Activated CD8-positive, alpha-beta T cell treated with anti-CD3 and anti-CD28 coated beads for 36 hours (primary cell): ENCODE results near the gene TADA2A. TPM values are rescaled to one million over a fixed set of nuclear protein-coding genes. Genes with fewer than 3 reads are reported as not detected.

Source experiments
- ATAC-seq: fragments of 200-7000 bp; cut with Tn5 transposase; one replicate; pipeline ENCODE4 v1.10.0; 2021; ENCODE audit warnings: mild to moderate bottlenecking, moderate library complexity
- CTCF ChIA-PET: fragments of 350-600 bp; sonication (Branson Sonifier 250); formaldehyde crosslinking; loops from one replicate; lab custom pipeline; 2021; ENCODE audit warnings: antibody characterized with exemption; lab: Charles Lee
- POLR2A ChIA-PET: fragments of 350-600 bp; sonication (Branson Sonifier 250); formaldehyde crosslinking; loops from one replicate; lab custom pipeline; 2021; ENCODE audit warnings: antibody characterized with exemption; lab: Charles Lee
- DNase-seq: peaks from one replicate; pipeline ENCODE4 v3.0.0-alpha.2; 2020
- H3K27ac Mint-ChIP-seq: one replicate; pipeline ENCODE4 v1.8.0; 2021; ENCODE audit warnings: mild to moderate bottlenecking, mixed read lengths
- H3K27me3 Mint-ChIP-seq: one replicate; pipeline ENCODE4 v1.8.0; 2021; ENCODE audit warnings: mixed read lengths
- H3K36me3 Mint-ChIP-seq: one replicate; pipeline ENCODE4 v1.8.0; 2021; ENCODE audit warnings: low read depth, mixed read lengths
- H3K4me1 Mint-ChIP-seq: one replicate; pipeline ENCODE4 v1.8.0; 2021; ENCODE audit warnings: low read depth, mixed read lengths
- H3K4me3 Mint-ChIP-seq: one replicate; pipeline ENCODE4 v1.8.0; 2021; ENCODE audit warnings: mild to moderate bottlenecking, moderate library complexity, mixed read lengths
- H3K9me3 Mint-ChIP-seq: one replicate; pipeline ENCODE4 v1.8.0; 2021; ENCODE audit warnings: mixed read lengths
- CTCF ChIP-seq: fragments of 200-600 bp; IDR thresholded peaks from one replicate; pipeline ENCODE4 v1.8.0; 2022; ENCODE audit warnings: antibody characterized with exemption, mild to moderate bottlenecking
- intact Hi-C: fragments of 100-400 bp; cut with micrococcal nuclease; formaldehyde crosslinking; loops from one replicate; pipeline ENCODE4 v1.10.0; 2022
- total RNA-seq, 2 experiments: library from RNA; stranded (reverse); gene quantifications; one replicate each; pipeline ENCODE4 v1.2.3, GENCODE V29; 2021

Gene TADA2A
- total RNA-seq, result 10 to 100 TPM; 31.5 to 36.5 TPM

- Mint-ChIP-seq H3K4me1 (peaks cover 50% of the 10 kb centered on the region), H3K9me3 (no peaks in the 10 kb centered on the region), H3K27ac (peak within 1 kb of the TSS; percentile 97), H3K27me3 (no peaks in the 10 kb centered on the region), H3K36me3 (peaks cover 56% of the 10 kb centered on the region), H3K4me3 (peak within 1 kb of the TSS; percentile 99)
- CTCF ChIA-PET, result interaction anchor here (0.6 to 2.9 kb wide), 4 partner anchors 33 to 84 kb away, joined by 3 to 19 read pairs (median 10); no protein-coding TSS in a partner anchor
- ATAC-seq (peak; percentile 97), DNase-seq (peak; percentile 79)
- POLR2A ChIA-PET, result interaction anchor here (0.7 to 3.0 kb wide), 9 partner anchors 13 to 81 kb away, joined by 3 to 14 read pairs (median 4); no protein-coding TSS in a partner anchor
- intact Hi-C loops, result loop anchor here (5.0 kb wide), 1 partner anchor 50 kb away; no protein-coding TSS in a partner anchor
- no peak for TF ChIP-seq CTCF
Measured at GRCh38 chr17:37406635-37407461, at the start of gene TADA2A, which contains the start of gene ACACA. Gene TADA2A, plus strand, starts transcription at chr17:37406886. Its CDS starts 4,480 bp downstream, at chr17:37411366. Gene ACACA, minus strand, starts transcription at chr17:37406836. Its CDS starts 537 bp downstream, at chr17:37406299.

- H3K36me3 Mint-ChIP-seq, result peaks cover 20% of the 10 kb centered on the region
- H3K27ac Mint-ChIP-seq, result peak overlapping the region; percentile 91
- DNase-seq (peak; percentile 71), ATAC-seq (no peak)
- peaks cover 24% of the 10 kb centered on the region for H3K4me1 Mint-ChIP-seq
- no peaks in the 10 kb centered on the region for H3K27me3 Mint-ChIP-seq
- CTCF ChIA-PET, result interaction anchor here (0.7 to 2.6 kb wide), 8 partner anchors 10 to 55 kb away, joined by 3 to 18 read pairs (median 3); no protein-coding TSS in a partner anchor
- no peak for TF ChIP-seq CTCF
- peak overlapping the region; percentile 96 for H3K4me3 Mint-ChIP-seq
- POLR2A ChIA-PET, result interaction anchor here (0.6 to 2.1 kb wide), 10 partner anchors 9 to 122 kb away, joined by 3 to 7 read pairs (median 4); no protein-coding TSS in a partner anchor
- no peaks in the 10 kb centered on the region for H3K9me3 Mint-ChIP-seq
- intact Hi-C loops, result loop anchor here (5.0 kb wide), 1 partner anchor 49 kb away; the partner anchor contains the start of genes ACACA and TADA2A
Measured at GRCh38 chr17:37358098-37358829, 48.4 kb upstream of the TADA2A start.

GRCh38 chr17:37358830-37359681, 47.6 kb upstream of the TADA2A start:
- Mint-ChIP-seq H3K36me3 (peaks cover 17% of the 10 kb centered on the region), H3K4me1 (peaks cover 24% of the 10 kb centered on the region), H3K9me3 (no peaks in the 10 kb centered on the region), H3K27me3 (no peaks in the 10 kb centered on the region), H3K27ac (peak overlapping the region; percentile 91), H3K4me3 (peak overlapping the region; percentile 96)
- ChIA-PET POLR2A (interaction anchor here (0.5 to 2.1 kb wide), 10 partner anchors 8 to 121 kb away, joined by 3 to 7 read pairs (median 4); no protein-coding TSS in a partner anchor), CTCF (interaction anchor here (0.7 to 2.6 kb wide), 9 partner anchors 9 to 54 kb away, joined by 3 to 18 read pairs (median 3); no protein-coding TSS in a partner anchor)
- TF ChIP-seq CTCF, result peak; percentile 41
- DNase-seq (peak; percentile 97), ATAC-seq (peak; percentile 98)
- intact Hi-C loops, result loop anchor here (5.0 kb wide), 1 partner anchor 48 kb away; the partner anchor contains the start of genes ACACA and TADA2A

GRCh38 chr17:37359682-37360188, 47.0 kb upstream of the TADA2A start:
- no peaks in the 10 kb centered on the region for H3K9me3 Mint-ChIP-seq
- ChIA-PET POLR2A (interaction anchor here (0.5 to 2.1 kb wide), 3 partner anchors 16 to 31 kb away, joined by 3 to 7 read pairs (median 4); no protein-coding TSS in a partner anchor), CTCF (interaction anchor here (1.2 to 2.6 kb wide), 4 partner anchors 8 to 48 kb away, joined by 3 to 18 read pairs (median 4); no protein-coding TSS in a partner anchor)
- H3K27ac Mint-ChIP-seq, result peak overlapping the region; percentile 83
- DNase-seq, result no peak
- intact Hi-C loops, result loop anchor here (5.0 kb wide), 1 partner anchor 48 kb away; the partner anchor contains the start of genes ACACA and TADA2A
- no peak for TF ChIP-seq CTCF
- H3K4me1 Mint-ChIP-seq, result peaks cover 19% of the 10 kb centered on the region
- peak overlapping the region; percentile 58 for H3K4me3 Mint-ChIP-seq
- ATAC-seq, result no peak
- no peaks in the 10 kb centered on the region for H3K27me3 Mint-ChIP-seq
- H3K36me3 Mint-ChIP-seq, result peaks cover 11% of the 10 kb centered on the region
